Stimulated activated CD4-positive, alpha-beta T cell treated with anti-CD3 and anti-CD28 coated beads, Interleukin-4, amount 100 ng/mL, for 4 hours (primary cell): ENCODE data around the gene TRPM3.
"Not testable (repeated sequence)": the region's sequence is repeated elsewhere in the genome, so short reads cannot be mapped to it uniquely, and the experiment has no call there.

ENCODE experiments used
- DNase-seq, 2 experiments: peaks; one replicate each; pipeline ENCODE4 v3.0.0-alpha.2; 2020

The TRPM3 gene

DNA sequence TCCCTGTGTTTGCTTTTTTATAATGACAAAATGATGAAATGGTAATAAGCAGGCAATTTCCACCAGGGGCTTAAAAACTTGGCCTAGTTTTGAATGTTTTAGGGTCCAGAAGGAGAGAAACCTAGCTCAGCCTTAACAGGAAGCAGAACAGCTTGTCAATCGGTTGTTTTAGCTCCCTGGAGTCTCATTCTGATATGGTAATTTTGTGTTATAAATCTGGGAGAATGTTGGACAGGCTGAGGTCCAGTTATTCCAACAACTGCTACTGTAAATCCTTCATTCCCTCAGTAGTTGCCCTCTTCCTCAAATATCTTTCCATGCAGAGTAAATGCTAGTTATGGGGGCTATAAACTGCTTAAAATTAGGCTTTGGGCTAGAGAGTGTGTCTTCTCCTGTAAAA, 397.4 kb downstream of the TRPM3 start:
- DNase-seq = not testable (repeated sequence)

DNA sequence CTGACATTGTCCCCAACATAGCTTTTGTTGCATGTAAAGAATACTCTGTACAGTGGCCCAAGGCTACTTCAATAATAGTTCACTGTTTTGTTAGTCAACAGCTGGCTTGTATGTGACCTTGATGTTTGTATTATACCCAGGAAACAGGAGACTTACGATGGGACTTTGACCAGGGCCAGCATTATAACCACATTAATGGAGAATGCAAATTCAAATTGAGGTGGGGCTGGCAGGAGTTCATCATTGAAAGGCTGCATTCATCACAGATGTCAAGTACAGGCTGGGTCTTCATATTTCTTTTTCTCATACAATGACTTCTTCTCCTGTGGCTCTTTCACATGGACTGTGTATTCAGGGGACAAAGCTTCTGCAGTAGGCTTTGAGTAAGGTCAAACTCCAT, 414.6 kb downstream of the TRPM3 start:
- DNase-seq = not testable (repeated sequence)

DNA sequence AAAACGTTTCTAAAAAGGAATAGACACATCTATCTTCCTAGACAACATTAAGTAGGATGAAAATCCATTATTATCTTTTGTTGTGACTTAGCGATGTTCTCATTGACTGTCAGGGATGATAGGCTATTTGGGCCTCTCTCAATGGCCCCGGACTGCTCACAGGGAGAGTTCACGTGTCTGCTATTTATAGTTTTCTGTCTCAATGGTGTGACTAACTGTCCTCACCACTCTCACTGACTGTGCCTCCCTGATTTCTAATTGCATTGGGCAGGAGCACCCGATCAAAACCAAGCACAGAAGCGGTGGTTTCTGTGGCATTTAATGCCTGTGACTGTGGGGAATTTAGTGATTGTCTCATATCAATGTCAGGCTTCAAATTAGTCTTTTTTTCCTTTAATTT, 420.3 kb downstream of the TRPM3 start:
- no peak for DNase-seq

DNA sequence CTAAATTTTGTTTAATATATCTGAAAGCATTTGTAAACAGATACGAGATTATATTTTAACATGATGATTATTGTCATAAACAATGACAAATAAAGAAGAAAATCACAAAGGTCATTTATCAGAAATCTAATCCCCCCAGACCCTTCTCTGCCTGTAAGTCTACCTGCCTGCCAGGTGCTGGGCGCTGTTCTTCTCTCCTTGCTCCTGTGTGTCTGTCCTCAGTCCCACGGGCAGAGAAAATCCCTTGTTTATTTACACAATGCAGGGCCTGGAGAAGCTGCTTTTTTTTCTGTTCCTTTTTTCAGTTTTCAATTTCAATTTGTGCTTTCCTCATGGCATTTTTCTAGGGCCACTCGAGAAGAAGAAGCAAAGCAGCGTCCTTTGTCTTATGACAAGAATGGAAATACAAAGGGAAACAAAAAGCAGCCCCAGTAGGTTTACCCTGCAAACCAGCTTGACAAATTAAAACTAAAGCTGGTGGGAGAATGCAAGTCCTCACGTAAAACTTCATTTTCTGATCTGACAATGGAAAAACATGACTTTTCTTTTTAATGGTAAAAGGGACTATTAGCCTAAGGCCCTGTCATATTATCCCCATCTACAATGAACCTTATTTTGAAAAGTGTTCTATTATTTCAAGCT, 424.6 kb downstream of the TRPM3 start:
- no peak for DNase-seq

DNA sequence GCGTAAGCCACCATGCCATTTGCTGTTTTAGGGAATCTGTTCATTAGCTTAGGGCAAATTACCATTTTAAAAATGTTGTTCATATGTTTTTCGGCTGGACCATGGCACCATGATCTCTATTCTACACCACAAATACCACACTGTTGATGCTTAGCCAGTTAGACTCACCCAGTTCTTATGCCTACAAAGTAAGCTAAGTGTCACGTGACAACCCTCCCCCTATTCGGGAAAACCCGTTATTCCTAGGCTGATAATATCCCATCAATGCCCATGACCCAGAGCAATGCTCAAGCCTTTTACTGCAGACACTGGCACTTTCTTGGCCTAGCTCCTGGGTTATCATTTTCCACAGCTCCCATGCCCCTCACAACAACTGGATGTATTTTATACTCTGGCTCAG, 426.7 kb downstream of the TRPM3 start:
- no peak for DNase-seq

DNA sequence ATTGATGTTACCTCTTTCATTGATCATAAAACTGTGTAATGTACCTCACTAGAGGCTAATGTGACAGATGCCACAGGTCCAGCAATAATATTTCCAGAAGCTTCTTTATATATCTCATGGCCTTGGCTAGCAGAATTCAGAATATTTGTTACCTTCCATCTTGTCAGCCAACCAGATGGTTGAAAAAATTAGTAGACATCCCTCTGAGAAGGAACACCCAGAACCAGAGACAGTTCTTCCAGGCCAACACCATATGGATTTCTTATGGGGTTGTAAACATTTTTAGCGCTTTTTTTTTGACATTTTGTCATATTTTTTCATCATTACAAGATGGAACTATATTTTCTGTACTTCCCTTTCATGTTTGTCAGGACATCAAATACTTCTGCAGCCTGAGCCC, 428.2 kb downstream of the TRPM3 start:
- no peak for DNase-seq

DNA sequence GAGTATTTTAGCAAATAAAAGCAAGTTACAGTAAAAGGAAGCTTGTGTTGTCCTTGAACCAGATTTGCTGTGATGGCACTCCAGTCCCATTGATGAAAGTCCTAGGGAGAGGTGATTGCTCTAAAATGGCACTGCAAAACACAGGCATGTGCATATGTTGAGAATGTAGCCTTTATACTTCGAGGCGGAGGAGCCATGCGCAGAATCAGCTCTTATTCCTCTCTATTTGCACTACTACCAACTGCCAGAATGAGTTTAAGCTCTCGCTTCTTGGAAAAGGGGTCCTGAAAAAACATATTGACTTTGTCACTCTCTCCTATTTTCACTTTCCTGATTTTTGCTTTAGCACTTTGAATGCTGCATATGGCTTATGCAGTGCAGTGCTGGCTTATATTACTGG, 429.0 kb downstream of the TRPM3 start:
- no peak for DNase-seq

DNA sequence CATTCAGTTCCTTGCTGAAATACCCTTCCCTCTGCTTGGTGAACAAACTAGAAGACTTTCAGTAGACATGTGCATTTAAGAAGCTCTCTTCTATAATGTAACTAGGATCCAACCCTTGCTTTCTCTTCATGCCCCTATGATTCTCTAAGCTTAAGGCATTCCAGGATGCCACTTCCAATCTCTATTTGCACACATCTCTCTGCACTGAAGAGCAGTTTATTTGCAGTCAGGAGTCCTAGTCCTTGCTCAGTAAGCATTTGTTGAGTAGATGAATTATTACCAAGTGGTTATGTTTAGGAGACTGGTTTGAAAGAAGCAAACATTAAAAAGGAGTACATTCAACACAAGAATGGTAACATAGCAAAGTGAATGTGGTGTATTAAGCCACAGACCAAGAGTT, 432.7 kb downstream of the TRPM3 start:
- DNase-seq = no peak

DNA sequence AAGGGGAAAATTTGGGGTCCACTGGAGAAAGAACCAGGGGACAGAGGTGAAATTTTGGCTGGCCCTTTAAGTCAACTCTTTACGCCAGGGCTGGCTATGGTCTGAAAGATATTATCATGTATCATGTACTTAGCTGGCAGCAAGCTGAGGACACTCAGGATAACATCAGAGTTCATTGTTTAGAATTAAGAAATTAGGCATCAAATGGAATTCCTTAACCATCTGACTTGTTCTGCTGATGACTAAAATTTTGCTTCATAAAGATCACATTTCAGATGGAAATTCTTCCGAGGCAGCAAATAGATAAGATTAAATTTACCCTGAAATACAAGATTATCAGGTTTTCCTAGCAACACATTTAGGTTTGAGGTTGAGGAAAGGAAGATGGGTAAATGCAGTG, 437.6 kb downstream of the TRPM3 start:
- DNase-seq = no peak

DNA sequence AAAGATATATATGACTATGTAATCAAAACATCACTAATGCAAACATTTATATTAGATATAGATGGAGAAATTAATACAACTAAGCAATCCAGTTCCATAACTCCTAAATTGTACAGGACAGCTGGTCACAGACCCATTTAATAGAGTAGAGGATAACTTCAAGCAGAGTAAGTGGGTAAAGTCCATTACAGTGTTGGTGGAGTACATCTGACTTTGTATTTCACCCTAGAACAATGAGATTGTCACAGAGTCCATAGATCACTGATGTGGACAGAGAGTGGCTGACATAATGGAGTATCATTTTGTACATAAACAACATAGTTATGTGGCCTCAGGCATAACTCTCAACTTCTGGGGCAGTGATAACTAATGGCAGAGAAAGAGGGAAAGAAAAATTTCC, 439.1 kb downstream of the TRPM3 start:
- no peak for DNase-seq

DNA sequence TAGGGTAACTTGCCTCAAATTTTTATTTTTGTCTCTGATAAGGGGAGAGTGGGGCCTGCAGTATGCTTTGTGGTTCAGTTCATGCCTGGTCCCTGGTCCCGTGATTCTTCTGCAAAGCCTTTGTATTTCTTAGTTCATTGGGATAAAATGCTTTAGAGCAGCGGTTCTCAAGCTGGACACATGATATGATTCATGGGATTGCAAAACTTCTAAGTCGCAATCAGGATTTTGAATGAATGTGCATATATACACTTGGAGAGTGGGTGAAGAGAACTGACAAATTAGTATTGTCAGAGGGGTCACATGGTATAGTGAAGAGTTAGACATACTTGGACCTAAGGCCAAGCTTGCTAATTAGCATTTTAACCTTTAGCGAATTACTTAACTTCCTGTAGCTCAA, 441.6 kb downstream of the TRPM3 start:
- no peak for DNase-seq

DNA sequence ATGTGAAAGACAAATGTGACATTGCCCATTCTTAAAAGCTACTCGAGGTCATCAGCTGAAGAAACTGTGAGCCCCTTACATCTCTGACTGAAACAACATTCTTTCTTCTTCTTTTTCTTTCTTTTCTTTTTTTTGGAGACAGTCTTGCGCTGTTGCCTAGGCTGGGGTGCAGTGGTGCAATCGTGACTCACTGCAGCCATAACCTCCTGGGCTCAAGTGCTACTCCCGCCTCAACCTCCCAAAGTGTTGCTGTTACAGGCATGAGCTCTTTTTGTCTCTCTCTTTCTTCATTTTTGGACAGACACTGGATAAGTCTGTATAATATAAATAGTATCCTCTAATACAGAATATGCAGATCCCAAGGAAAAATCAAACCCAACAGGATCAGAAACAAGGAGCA, 443.3 kb downstream of the TRPM3 start:
- no peak for DNase-seq

DNA sequence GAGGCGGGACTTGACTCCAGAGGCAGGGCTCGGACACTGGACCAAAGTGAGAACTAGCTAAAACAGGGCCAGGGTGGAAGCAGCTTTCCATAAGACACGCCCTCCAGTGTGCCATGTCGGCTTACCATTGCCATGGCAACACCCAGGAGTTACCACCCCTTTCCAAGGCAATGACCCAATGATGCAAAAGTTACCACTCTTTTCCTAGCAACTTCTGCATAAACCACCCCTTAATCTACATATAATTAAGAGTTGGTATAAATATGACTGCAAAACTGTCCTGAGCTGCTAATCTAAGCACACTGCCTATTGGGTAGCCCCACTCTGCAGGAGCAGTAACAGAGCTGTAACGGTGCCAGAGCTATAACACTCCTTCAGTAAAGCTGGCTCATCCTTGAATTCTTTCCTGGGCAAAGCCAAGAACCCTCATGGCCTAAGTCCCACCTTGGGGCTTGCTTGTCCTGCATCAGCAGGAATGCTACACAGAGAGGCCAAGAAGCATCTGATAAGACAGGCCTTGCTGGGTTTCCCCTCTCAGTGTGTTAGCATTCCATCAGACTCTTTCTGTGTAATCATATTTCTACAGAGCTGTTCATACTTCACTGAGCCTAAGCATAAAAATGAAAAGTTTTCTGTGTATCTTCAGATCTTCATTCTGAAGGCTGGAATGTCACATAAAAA, 444.2 kb downstream of the TRPM3 start:
- DNase-seq = no peak

DNA sequence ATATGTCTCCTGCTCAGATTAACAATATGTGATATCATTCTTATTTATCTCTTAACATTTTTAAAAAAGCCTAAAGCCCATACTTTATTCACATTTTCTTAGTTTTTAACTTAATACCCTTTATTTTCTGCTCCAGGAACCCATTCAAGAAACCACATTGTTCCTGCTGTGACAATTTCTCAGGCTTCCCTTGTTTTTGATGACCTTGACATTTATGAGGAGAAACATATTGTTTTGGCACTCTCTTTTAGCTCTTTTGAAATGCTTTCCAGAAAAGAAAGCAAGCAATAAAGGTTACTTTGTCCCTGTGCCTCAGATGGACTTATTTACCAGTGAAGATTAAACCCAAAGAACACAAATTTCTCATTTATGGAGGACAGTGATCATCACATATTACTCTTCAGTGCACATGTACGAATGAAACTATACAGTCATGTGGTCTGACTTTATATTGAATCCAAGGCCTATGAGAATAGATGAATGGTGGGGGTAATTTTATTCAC, 445.5 kb downstream of the TRPM3 start:
- DNase-seq = no peak

DNA sequence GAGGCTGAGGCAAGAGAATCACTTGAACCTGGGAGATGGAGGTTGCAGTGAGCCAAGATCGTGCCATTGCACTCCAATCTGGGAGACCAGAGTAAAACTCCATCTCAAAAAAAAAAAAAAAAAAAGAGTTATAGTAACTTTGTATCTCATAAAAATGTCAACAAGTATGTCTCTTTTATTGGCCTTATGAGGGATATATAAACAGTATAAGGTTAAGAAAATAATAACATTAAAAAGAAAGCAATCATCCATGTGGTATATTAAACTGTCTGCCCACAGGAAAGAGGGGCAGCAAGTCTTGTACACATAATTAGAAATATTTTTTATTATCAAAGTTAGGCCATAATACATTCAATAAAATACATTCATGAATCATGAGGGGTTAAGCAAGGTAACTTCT, 447.6 kb downstream of the TRPM3 start:
- no peak for DNase-seq

DNA sequence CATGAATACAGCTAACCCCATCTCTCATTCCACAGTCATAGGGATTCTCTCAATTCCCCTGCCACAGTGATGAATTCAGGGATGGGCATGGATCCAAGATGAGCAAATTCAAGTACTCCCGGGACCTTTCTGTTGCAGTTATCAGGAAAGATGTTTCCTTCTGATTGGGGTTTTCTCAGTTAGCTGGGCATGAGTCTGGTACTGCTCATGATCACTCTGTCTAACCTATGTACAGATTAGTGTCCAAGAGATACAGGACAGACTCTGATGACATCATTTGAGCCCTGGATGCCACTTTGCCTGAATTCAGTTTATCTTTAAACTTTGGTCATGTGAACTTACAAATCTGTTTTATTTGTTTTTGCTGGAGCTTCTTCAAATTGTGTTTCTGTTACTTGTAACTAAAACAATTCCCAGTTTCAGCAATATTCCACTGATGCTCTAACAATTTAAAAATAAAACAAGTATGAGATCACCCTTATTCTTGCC, 449.2 kb downstream of the TRPM3 start:
- DNase-seq = no peak

DNA sequence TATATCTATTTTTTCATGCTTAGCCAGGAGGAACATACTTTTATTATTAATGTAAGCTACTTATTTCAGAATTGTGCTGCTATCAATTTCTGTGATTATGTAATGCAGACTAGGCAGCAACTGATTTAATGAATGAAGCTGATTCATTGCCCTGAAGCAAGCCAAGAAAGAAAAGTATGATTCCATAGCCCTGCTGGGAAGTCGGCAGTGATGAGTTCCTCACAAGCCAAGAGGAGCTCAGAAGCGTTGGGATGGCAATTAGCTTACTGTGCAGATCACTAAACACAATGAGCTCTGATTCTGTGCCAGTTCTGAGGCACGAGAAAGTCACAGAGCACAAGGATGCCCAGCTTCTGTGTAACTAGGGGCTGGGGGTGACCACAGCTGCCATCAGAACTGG, 452.7 kb downstream of the TRPM3 start:
- DNase-seq = no peak

DNA sequence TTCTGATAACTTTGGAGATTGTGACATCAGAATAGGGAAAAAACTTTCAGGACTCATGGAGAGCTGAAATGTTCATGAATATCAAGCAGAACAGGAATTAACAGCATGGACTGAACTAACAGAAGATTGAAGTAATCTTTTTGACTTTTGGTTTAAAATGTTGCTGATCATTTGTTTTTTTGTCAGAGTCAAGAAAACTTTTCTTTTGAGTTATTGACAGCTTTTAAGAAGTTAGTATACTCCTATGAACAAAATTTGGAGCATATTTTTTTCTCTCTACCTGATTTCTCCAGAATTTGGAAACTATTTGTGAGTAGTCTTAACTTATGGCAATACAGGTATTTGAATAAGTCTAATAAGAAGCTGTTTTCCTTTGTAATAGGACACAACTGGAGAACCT, 462.7 kb downstream of the TRPM3 start:
- DNase-seq = no peak

DNA sequence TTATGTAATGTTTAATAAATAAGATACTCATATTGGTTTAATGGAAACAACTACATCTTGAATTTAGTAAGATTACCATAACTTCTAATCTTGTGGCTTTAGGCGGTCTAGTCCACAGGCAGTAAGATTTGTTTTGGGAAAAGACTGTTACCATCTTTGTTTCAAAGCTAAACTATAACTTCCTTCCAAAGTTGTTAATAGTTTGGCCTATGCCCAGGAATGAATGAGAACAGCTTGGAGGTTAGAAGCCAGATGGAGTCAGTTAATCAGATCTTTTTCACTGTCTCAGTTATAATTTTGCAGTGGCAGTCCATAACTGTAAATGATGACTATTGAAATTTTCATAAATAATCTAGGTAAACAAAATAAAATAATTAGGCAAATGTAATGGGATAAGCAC, 465.1 kb downstream of the TRPM3 start:
- no peak for DNase-seq

DNA sequence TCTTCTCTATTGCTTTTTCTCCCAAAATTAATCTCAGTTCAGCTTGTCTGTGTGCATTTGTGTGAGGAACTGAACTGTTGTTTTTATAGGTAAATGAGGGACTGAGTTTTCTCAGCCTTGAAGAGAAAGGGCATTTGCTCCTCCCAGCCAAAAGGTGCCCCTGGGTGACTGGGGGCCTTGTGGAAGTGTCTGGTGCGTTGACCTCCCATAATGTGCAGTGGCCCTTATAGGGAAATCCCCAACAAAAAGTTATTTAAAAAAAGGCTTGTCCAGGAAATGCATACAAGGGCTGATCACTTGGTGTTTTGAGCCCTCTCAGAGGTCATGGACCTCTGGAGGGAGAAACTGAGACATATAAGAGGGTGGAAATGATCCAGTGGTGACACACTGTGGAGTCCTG, 467.3 kb downstream of the TRPM3 start:
- no peak for DNase-seq

DNA sequence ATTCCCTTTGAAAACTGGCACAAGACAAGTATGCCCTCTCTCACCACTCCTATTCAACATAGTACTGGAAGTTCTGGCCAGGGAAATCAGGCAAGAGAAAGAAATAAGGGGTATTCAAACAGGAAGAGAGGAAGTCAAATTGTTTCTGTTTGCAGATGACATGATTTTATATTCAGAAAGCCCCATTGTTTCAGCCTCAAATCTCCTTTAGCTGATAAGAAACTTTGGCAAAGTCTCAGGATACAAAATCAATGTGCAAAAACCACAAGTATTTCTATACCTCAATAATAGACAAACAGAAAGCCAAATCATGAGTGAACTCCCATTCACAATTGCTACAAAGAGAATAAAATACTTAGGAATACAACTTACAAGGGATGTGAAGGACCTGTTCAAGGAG, 476.8 kb downstream of the TRPM3 start:
- not testable (repeated sequence) for DNase-seq

DNA sequence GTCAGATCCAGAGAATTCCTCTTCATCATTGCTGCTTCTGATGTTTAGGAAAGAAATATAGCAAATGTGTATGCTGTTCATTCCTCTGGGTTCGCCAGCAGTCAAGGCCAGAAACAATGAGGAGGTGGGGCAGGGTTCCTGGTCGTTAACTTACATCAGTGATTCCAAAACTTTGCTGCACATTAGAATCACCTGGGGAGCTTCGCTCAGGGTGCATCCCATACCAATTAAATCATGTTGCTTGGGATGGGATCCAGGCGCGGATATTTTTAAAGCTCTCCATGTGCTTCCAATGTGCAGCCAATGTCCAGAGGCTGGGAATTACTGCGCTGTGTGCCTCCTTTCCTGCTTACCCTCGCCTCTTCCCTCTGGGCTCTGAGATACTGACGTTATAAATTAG, 479.1 kb downstream of the TRPM3 start:
- DNase-seq = no peak

DNA sequence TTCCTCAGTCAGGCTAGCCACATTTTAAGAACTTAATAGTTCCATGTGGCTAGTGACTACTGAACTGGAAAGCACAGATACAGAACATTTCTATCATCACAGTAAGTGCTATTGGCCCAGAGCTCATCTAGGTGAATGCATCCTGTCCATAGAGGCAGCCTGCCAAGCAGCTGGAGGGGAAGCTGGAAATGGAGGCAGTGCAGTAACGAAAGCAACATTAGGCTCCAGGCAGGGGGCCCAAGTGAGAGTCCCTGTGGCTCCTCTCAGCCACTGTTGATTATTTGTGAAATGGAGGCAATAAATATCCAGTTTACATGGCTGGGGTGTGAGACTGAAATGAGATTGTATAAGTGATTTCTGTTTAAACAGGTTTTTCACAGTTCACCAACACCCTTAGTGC, 479.8 kb downstream of the TRPM3 start:
- DNase-seq = no peak

DNA sequence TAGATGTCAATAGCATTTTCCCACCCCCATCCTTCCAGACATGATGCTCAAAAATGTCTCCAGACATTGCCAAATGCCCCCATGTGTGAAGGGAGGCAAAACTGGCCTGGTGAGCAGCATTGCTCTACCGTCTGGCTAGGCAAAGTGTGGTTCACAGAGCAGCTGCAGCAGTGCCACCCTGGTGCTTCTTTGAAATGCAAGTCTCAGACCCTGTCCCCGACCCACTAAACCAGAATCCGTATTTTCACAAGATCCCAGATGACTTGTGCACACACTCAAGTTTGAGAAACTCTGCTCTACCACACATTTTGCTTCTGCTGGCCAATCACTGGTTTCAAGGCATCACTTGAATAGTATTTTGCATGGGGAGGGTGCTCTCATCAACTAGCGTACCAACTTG, 480.4 kb downstream of the TRPM3 start:
- no peak for DNase-seq
